Cardiac fibroblast (primary cell): ENCODE results near the gene TMEM270.
"Not testable (repeated sequence)": the region's sequence is repeated elsewhere in the genome, so short reads cannot be mapped to it uniquely, and the experiment has no call there.

Source experiments
- DNase-seq, 2 donors: peaks; one replicate each; pipeline versions ENCODE4 v3.0.0 to v3.0.0-alpha.2; 2010; ENCODE audit warnings: low read depth in 2 of 2
- H3K4me3 ChIP-seq, 2 donors: replicated peaks in 1 of 2; 1 replicate in 1 of 2; 2 replicates in 1 of 2; pipeline ENCODE4 v1.5.1; 2011; ENCODE audit warnings: low read depth in 2 of 2, low read length in 2 of 2, mild to moderate bottlenecking in 2 of 2, moderate library complexity in 1 of 2
- TF ChIP-seq, protein P1 (sequence below): IDR thresholded peaks from one replicate; pipeline ENCODE4 v1.5.1; 2011; ENCODE audit warnings: low read depth, mild to moderate bottlenecking, low read length, inconsistent platforms

TMEM270 gene

DNA sequence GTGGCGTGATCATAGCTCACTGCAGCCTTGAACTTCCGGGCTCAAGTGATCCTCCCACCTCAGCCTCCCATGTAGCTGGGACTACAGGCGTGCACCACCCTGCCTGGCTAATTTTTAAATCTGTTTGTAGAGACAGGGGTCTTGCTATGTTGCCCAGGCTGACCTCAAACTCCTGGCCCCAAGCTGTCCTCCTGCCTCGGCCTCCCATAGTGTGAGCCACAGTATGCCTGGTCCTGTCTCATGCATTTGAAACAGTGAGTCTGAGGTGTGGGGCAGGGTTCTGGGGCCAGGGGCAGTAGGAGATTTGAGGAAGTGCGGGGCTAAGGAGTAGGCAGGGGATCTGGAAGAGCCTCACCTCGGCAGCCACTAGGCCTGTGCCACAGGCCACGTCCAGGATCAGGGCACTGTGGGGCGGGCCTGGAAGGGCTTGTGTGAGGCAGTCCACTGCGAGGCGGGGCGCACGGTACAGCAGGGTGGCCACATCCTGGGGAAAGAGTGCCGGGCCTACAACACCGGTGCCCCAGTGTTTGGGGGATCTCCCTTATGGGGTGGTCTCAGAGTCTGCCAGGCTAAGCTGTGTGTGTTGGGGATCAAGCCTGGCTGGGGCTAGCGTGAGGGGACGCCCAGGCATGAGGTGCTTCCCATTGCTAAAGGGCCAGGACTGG, 20.1 kb upstream of the TMEM270 start:
- DNase-seq: no peak
- TF ChIP-seq, protein P1, sequence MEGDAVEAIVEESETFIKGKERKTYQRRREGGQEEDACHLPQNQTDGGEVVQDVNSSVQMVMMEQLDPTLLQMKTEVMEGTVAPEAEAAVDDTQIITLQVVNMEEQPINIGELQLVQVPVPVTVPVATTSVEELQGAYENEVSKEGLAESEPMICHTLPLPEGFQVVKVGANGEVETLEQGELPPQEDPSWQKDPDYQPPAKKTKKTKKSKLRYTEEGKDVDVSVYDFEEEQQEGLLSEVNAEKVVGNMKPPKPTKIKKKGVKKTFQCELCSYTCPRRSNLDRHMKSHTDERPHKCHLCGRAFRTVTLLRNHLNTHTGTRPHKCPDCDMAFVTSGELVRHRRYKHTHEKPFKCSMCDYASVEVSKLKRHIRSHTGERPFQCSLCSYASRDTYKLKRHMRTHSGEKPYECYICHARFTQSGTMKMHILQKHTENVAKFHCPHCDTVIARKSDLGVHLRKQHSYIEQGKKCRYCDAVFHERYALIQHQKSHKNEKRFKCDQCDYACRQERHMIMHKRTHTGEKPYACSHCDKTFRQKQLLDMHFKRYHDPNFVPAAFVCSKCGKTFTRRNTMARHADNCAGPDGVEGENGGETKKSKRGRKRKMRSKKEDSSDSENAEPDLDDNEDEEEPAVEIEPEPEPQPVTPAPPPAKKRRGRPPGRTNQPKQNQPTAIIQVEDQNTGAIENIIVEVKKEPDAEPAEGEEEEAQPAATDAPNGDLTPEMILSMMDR: no peak
- H3K4me3 ChIP-seq: no peak overlapping the region

DNA sequence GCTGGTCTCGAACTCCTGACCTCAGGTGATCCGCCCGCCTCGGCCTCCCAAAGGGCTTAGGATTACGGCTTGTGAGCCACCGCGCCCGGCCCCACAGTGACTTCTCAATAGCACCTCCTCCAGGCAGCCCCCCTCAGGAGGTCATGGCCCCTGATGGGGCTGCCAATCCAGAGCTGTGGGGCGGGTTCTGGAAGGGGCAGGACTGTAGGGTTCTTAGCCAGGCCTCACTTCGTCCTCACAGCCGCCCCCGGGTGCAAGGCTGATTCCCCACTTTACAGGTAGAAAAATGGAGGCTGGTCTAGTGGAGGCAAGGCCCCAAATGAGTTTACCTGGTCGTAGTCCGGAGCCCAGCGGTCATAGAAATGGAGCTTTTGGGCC, 19.3 kb upstream of the TMEM270 start:
- DNase-seq: no peak
- peak overlapping the region; percentile 67 to 69 for H3K4me3 ChIP-seq
- TF ChIP-seq, protein P1: no peak

DNA sequence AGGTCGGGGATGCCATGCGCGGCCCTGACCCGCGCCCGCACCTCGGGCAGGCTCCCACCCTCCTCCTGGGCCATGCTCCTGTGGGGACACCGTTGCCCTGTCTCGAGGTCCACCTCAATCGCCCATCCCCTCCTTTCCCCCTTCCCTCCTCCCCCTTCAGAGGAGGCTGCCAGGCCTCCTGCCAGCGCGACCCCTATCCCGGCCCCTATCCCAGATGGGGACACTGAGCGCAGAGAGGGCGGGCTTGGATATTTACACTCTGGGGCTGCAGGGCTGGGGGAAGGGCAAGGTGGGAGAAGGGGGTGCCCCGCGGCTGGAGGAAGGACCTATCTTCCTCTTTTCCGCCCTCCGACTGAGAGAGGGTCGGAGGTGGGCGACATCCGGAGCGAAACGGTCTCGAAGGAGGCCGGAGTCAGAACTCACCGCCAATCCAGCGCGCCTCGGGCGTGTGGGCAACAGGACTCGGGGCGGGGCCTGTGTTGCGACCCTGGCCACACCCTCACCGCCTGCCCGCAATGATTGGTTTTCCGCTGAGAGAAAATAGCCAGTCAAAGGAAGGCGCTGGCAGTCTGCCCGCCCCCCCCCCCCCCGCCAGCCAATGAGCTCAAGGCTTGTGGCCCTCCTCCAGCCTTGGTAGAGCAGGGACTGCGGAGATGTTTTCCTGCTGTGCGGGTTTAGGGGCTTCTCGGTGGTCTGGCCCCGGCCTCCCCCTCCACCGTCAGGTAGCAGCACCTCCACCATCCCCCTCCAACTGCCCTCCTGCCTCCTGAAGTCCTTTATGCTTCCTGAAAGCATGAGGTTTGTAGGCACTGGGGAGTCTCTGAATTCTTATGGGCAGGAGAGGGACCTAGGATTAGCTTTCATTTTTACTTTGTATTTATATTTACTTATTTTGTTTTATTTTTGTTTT, 18.6 kb upstream of the TMEM270 start, which contains the start of gene METTL27:
Gene METTL27, minus strand, starts transcription at position 450 of the 910 bp plus-strand sequence. Its CDS starts 376 bp downstream, at position 74.
- TF ChIP-seq, protein P1: no peak
- DNase-seq: peak; percentile 91 to 94
- peak within 1 kb of the TSS; percentile 69 for H3K4me3 ChIP-seq

DNA sequence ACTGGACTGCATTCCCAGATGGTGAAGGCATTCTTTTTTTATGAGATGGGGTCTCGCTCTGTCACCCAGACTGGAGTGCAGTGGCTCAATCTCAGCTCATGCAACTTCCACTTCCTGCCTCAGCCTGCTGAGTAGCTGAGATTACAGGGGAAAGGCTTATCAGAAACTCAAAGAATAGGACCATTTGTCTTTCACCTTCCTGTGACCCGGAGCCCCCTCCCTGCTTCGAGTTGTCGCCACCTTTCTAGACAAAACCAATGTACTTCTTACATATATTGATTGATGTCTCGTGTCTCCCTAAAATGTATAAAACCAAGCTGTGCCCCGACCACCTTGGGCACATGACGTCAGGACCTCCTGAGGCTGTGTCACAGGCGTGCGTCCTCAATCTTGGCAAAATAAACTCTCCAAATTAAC, 16.8 kb upstream of the TMEM270 start:
- H3K4me3 ChIP-seq: no peak overlapping the region
- no peak for DNase-seq
- TF ChIP-seq, protein P1: no peak

DNA sequence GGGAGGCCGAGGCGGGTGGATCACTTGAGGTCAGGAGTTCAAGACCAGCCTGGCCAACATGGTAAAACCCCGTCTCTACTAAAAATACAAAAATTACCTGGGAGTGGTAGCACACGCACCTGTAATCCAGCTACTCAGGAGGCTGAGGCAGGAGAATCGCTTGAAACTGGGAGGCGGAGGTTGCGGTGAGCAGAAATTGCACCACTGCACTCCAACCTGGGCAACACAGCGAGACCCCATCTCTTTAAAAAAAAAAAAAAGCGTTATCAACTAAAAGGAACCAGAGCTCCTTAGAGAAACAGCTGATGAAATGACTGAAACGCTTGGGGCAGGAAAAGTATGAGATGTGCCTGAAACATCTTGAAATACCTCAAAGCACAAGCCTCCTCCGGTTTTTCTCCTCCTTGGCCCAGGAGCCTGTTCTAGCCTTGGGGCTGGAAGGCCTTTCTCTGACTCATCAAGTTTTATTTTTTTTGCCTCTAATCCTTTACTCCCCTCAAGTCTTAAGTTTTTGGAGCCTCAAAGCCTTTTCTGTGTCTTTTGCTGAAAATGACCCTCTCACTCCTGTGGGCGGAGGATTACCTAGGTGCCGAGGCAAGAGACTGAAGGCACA, 16.0 kb upstream of the TMEM270 start:
- no peak overlapping the region for H3K4me3 ChIP-seq
- TF ChIP-seq, protein P1: no peak
- DNase-seq: peak; percentile 45 to 54

DNA sequence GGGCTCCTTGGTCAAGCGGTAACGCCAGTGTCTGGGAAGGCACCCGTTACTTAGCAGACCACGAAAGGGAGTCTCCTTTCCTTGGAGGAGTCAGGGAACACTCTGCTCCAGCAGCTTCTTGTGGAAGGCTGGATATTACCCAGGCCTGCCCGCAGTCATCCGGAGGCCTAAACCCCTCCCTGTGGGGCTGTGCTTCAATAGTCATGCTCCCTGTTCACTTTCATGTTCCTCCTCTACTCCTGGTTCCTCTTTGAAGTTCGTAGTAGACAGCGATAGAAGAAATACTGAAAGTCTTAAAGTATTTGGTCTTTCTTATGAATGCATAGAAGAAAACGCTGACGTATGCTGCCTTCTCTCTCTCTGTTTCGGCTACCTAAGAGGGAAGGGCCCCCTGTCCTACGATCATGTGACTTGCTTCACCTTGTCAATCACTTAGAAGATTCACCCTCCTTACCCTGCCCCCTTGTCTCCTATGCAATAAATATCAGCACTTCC, 15.2 kb upstream of the TMEM270 start:
- peak in 1 of 2 donors; percentile 40 for DNase-seq
- H3K4me3 ChIP-seq: not testable (repeated sequence)
